GM23338 (cell line): Measurements from ENCODE around the gene DTNB. TPM values are rescaled to one million over a fixed set of nuclear protein-coding genes. Genes with fewer than 3 reads are reported as not detected.
"Not testable (repeated sequence)": the region's sequence is repeated elsewhere in the genome, so short reads cannot be mapped to it uniquely, and the experiment has no call there.

Source experiments
- ATAC-seq: fragments of 200-7000 bp; cut with Tn5 transposase; 3 replicates; pipeline ENCODE4 v1.9.1; 2020
- DNase-seq: peaks from one replicate; pipeline ENCODE4 v3.0.0-alpha.2; 2015; ENCODE audit warnings: low spot score
- H2AFZ ChIP-seq: fragments of 200-600 bp; sonication (generic); 2 replicates; pipeline ENCODE4 v1.8.0; 2016; ENCODE audit warnings: antibody characterized with exemption, mild to moderate bottlenecking, moderate library complexity
- H3F3A ChIP-seq: fragments of 200-600 bp; sonication (generic); replicated peaks from 2 replicates; pipeline ENCODE4 v1.8.0; 2017; ENCODE audit warnings: antibody characterized with exemption, mixed run types, low read depth
- H3K27ac ChIP-seq: fragments of 200-600 bp; sonication (generic); 2 replicates; pipeline ENCODE4 v1.6.1; 2016; ENCODE audit warnings: low read depth
- H3K27me3 ChIP-seq: fragments of 200-600 bp; sonication (generic); 2 replicates; pipeline ENCODE4 v1.8.0; 2016; ENCODE audit warnings: mild to moderate bottlenecking, mixed run types, moderate library complexity; ENCODE audit not compliant: insufficient read depth
- H3K36me3 ChIP-seq: fragments of 200-600 bp; sonication (generic); 2 replicates; pipeline ENCODE4 v1.8.0; 2016; ENCODE audit warnings: mild to moderate bottlenecking; ENCODE audit not compliant: insufficient read depth
- H3K4me1 ChIP-seq: fragments of 200-600 bp; sonication (generic); 2 replicates; pipeline ENCODE4 v1.8.0; 2016; ENCODE audit warnings: mild to moderate bottlenecking, moderate library complexity; ENCODE audit not compliant: insufficient read depth
- H3K4me2 ChIP-seq: fragments of 200-600 bp; sonication (generic); 2 replicates; pipeline ENCODE4 v1.7.1; 2017; ENCODE audit warnings: mixed run types
- H3K4me3 ChIP-seq: fragments of 200-600 bp; sonication (generic); 2 replicates; pipeline ENCODE4 v1.6.1; 2016; ENCODE audit warnings: mixed run types
- H3K79me2 ChIP-seq: fragments of 200-600 bp; sonication (generic); replicated peaks from 2 replicates; pipeline ENCODE4 v1.8.0; 2017; ENCODE audit warnings: mild to moderate bottlenecking; ENCODE audit not compliant: insufficient read depth
- H3K9me2 ChIP-seq: fragments of 200-600 bp; sonication (generic); 2 replicates; pipeline ENCODE4 v1.8.0; 2017; ENCODE audit not compliant: insufficient read depth
- H4K20me1 ChIP-seq: fragments of 200-600 bp; sonication (generic); replicated peaks from 2 replicates; pipeline ENCODE4 v1.8.0; 2017; ENCODE audit warnings: mild to moderate bottlenecking; ENCODE audit not compliant: insufficient read depth
- H3K27ac Mint-ChIP-seq: 2 replicates; pipeline ENCODE4 v1.8.0; 2020; ENCODE audit warnings: inconsistent platforms, mild to moderate bottlenecking, moderate library complexity, mixed read lengths
- H3K27me3 Mint-ChIP-seq: 3 replicates; pipeline ENCODE4 v1.8.0; 2022; ENCODE audit warnings: low read depth, mild to moderate bottlenecking, moderate library complexity, mixed read lengths, inconsistent platforms; ENCODE audit not compliant: insufficient read depth, poor library complexity
- H3K36me3 Mint-ChIP-seq: 3 replicates; pipeline ENCODE4 v1.8.0; 2021; ENCODE audit warnings: low read depth, mild to moderate bottlenecking, inconsistent platforms, moderate library complexity, mixed read lengths
- H3K4me1 Mint-ChIP-seq: 3 replicates; pipeline ENCODE4 v1.8.0; 2020; ENCODE audit warnings: mild to moderate bottlenecking, inconsistent platforms, mixed read lengths
- H3K4me3 Mint-ChIP-seq: 3 replicates; pipeline ENCODE4 v1.8.0; 2021; ENCODE audit warnings: moderate library complexity, mild to moderate bottlenecking, inconsistent platforms, mixed read lengths
- H3K9me3 Mint-ChIP-seq: 3 replicates; pipeline ENCODE4 v1.8.0; 2020; ENCODE audit warnings: moderate library complexity, mild to moderate bottlenecking, inconsistent platforms, mixed read lengths
- CREB1 ChIP-seq: fragments of 250-450 bp; sonication (Bioruptor Pico); IDR thresholded peaks from 2 replicates; pipeline ENCODE4 v1.5.0; 2020; ENCODE audit warnings: low read depth, mild to moderate bottlenecking, moderate library complexity
- EZH2 ChIP-seq: fragments of 200-600 bp; sonication (generic); IDR thresholded peaks from one replicate; pipeline ENCODE4 v1.8.0; 2017; ENCODE audit warnings: antibody characterized with exemption, mild to moderate bottlenecking, low read depth; ENCODE audit not compliant: unreplicated experiment
- EZH2phosphoT487 ChIP-seq: fragments of 200-600 bp; sonication (generic); IDR thresholded peaks from one replicate; pipeline ENCODE4 v1.8.1; 2018; ENCODE audit warnings: antibody characterized with exemption; ENCODE audit not compliant: unreplicated experiment
- JUNB ChIP-seq: IDR thresholded peaks from one replicate; pipeline ENCODE4 v1.6.1; 2016; ENCODE audit warnings: antibody characterized with exemption; ENCODE audit not compliant: unreplicated experiment
- NANOG ChIP-seq: IDR thresholded peaks from 2 replicates; pipeline ENCODE4 v1.6.1; 2016; ENCODE audit warnings: antibody characterized with exemption, borderline replicate concordance
- POLR2AphosphoS5 ChIP-seq: IDR thresholded peaks from 2 replicates; pipeline ENCODE4 v1.6.1; 2016; ENCODE audit warnings: antibody characterized with exemption, low read depth
- STAT1 ChIP-seq: IDR thresholded peaks from one replicate; pipeline ENCODE4 v1.6.1; 2016; ENCODE audit warnings: antibody characterized with exemption; ENCODE audit not compliant: unreplicated experiment
- ZNF114 ChIP-seq: fragments of 250-450 bp; sonication (Bioruptor Pico); IDR thresholded peaks from 2 replicates; pipeline ENCODE4 v1.5.0; 2020; ENCODE audit warnings: mild to moderate bottlenecking, moderate library complexity
- ZNF331 ChIP-seq: fragments of 250-450 bp; sonication (Bioruptor Pico); IDR thresholded peaks from 2 replicates; pipeline ENCODE4 v1.5.0; 2020; ENCODE audit warnings: low read depth, mild to moderate bottlenecking, moderate library complexity
- polyA plus RNA-seq: library from polyadenylated mRNA; unstranded; fragments of >200 nt; fragmentation: Nextera tagmentation; extraction: Ambion mirVana; gene quantifications from 2 replicates; pipeline ENCODE4 v1.2.1, GENCODE V29; 2016
- total RNA-seq: library from RNA; depleted of rRNA; stranded (reverse); fragments of >200 nt; shearing (Covaris generic); gene quantifications from 2 replicates; pipeline ENCODE4 v1.2.3, GENCODE V29; 2014
- TF ChIP-seq, protein P1 (sequence below): IDR thresholded peaks from 2 replicates; pipeline ENCODE4 v1.6.1; 2016; ENCODE audit warnings: antibody characterized with exemption
- TF ChIP-seq, protein P2 (sequence below): IDR thresholded peaks from one replicate; pipeline ENCODE4 v1.6.1; 2018; ENCODE audit warnings: antibody characterized with exemption; ENCODE audit not compliant: unreplicated experiment
- TF ChIP-seq, protein P3 (sequence below), 2 experiments: fragments of 200-600 bp in 1 of 2; sonication (generic) in 1 of 2; conservative IDR thresholded peaks; 2 replicates each; pipeline versions ENCODE4 v1.5.1 to v1.6.1; 2016 to 2017; ENCODE audit warnings: antibody characterized with exemption in 2 of 2, low read depth in 2 of 2, mild to moderate bottlenecking in 2 of 2, moderate library complexity in 1 of 2

DTNB gene
- total and polyA plus RNA-seq, 2 experiments from 2014 or later = 22.1 to 29.4 TPM

DNA sequence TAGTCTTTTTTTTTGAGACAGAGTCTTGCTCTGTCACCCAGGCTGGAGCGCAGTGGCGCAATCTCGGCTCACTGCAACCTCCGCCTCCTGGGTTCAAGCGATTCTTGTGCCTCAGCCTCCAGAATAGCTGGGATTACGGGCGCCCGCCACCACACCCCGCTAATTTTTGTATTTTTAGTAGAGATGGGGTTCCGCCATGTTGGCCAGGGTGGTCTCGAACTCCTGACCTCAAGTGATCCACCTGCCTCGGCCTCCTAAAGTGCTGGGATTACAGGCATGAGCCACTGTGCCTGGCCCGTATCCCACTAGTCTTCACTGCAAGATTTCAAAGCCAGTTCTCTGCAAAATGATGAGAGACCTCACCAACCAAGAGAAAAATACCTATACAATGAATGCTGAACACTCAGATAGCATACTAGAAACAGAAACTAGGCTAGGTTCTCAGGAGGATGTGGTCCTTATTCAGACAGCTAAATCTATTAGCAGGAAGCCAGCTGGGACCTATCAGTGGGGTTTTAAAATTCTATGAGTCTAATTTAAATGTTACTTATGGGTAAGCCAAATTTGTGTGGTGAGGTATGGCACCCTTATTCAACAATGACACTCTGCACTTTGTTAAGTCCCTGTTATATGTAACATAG, 270.1 kb downstream of the DTNB start:
- not testable (repeated sequence) for H3K9me2 ChIP-seq, H2AFZ ChIP-seq, H3K79me2 ChIP-seq, H3K4me1 Mint-ChIP-seq, H3K4me3 Mint-ChIP-seq, DNase-seq, ATAC-seq, H3F3A ChIP-seq, H4K20me1 ChIP-seq, H3K4me2 ChIP-seq, H3K36me3 ChIP-seq, H3K27ac Mint-ChIP-seq, H3K36me3 Mint-ChIP-seq, H3K27me3 ChIP-seq, H3K4me3 ChIP-seq, H3K27me3 Mint-ChIP-seq, H3K9me3 Mint-ChIP-seq, H3K27ac ChIP-seq, H3K4me1 ChIP-seq

DNA sequence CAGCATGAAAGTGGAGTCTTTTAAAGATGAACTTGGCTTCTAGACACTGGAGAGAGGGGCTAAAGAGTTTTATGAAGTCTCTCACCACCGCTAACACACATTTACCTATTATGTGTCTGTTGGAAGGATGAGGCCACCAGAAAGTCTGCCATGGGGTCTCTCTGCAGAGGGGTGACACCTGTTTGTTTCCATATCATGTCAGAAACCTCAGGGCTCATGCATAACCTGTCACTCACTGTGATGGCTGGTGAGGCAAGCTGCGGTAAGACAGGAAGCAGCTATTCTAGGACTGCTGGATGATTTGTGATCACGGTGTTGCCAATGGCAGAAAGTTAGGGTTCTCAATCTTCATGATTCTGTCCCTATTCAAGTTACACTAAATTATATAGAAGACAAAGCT, 270.9 kb downstream of the DTNB start:
- Mint-ChIP-seq H3K4me1 (peaks cover 5% of the 10 kb centered on the region; the same call in 2 of the 3 replicates), H3K9me3 (no peaks in the 10 kb centered on the region), H3K27me3 (peaks cover 7% of the 10 kb centered on the region), H3K36me3 (no peaks in the 10 kb centered on the region), H3K4me3 (no peak overlapping the region), H3K27ac (no peak overlapping the region)
- DNase-seq (no peak), ATAC-seq (no peak)
- no peaks in the 10 kb centered on the region for H3F3A ChIP-seq
- H3K27ac ChIP-seq = no peak overlapping the region
- no peaks in the 10 kb centered on the region for H3K36me3 ChIP-seq
- no peaks in the 10 kb centered on the region for H3K27me3 ChIP-seq
- no peaks in the 10 kb centered on the region for H3K9me2 ChIP-seq
- no peaks in the 10 kb centered on the region for H4K20me1 ChIP-seq
- peaks cover 6% of the 10 kb centered on the region for H3K4me1 ChIP-seq
- no peak overlapping the region for H3K4me2 ChIP-seq
- no peak overlapping the region for H2AFZ ChIP-seq
- TF ChIP-seq, protein P1, sequence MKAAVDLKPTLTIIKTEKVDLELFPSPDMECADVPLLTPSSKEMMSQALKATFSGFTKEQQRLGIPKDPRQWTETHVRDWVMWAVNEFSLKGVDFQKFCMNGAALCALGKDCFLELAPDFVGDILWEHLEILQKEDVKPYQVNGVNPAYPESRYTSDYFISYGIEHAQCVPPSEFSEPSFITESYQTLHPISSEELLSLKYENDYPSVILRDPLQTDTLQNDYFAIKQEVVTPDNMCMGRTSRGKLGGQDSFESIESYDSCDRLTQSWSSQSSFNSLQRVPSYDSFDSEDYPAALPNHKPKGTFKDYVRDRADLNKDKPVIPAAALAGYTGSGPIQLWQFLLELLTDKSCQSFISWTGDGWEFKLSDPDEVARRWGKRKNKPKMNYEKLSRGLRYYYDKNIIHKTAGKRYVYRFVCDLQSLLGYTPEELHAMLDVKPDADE = no peak
- TF ChIP-seq EZH2phosphoT487 = no peak
- no peak for TF ChIP-seq NANOG
- TF ChIP-seq CREB1 (CRISPR knock-in tag) = no peak
- no peak for TF ChIP-seq ZNF331 (CRISPR knock-in tag)
- TF ChIP-seq, protein P2, sequence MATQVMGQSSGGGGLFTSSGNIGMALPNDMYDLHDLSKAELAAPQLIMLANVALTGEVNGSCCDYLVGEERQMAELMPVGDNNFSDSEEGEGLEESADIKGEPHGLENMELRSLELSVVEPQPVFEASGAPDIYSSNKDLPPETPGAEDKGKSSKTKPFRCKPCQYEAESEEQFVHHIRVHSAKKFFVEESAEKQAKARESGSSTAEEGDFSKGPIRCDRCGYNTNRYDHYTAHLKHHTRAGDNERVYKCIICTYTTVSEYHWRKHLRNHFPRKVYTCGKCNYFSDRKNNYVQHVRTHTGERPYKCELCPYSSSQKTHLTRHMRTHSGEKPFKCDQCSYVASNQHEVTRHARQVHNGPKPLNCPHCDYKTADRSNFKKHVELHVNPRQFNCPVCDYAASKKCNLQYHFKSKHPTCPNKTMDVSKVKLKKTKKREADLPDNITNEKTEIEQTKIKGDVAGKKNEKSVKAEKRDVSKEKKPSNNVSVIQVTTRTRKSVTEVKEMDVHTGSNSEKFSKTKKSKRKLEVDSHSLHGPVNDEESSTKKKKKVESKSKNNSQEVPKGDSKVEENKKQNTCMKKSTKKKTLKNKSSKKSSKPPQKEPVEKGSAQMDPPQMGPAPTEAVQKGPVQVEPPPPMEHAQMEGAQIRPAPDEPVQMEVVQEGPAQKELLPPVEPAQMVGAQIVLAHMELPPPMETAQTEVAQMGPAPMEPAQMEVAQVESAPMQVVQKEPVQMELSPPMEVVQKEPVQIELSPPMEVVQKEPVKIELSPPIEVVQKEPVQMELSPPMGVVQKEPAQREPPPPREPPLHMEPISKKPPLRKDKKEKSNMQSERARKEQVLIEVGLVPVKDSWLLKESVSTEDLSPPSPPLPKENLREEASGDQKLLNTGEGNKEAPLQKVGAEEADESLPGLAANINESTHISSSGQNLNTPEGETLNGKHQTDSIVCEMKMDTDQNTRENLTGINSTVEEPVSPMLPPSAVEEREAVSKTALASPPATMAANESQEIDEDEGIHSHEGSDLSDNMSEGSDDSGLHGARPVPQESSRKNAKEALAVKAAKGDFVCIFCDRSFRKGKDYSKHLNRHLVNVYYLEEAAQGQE = no peak
- no peak for TF ChIP-seq JUNB
- TF ChIP-seq STAT1 = no peak
- no peak for TF ChIP-seq EZH2
- TF ChIP-seq, protein P3, sequence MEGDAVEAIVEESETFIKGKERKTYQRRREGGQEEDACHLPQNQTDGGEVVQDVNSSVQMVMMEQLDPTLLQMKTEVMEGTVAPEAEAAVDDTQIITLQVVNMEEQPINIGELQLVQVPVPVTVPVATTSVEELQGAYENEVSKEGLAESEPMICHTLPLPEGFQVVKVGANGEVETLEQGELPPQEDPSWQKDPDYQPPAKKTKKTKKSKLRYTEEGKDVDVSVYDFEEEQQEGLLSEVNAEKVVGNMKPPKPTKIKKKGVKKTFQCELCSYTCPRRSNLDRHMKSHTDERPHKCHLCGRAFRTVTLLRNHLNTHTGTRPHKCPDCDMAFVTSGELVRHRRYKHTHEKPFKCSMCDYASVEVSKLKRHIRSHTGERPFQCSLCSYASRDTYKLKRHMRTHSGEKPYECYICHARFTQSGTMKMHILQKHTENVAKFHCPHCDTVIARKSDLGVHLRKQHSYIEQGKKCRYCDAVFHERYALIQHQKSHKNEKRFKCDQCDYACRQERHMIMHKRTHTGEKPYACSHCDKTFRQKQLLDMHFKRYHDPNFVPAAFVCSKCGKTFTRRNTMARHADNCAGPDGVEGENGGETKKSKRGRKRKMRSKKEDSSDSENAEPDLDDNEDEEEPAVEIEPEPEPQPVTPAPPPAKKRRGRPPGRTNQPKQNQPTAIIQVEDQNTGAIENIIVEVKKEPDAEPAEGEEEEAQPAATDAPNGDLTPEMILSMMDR (conservative IDR thresholded peaks at IDR 0.05; ENCODE audit: low read depth in 2 of 2) = no peak
- TF ChIP-seq POLR2AphosphoS5 = no peak
- no peak for TF ChIP-seq ZNF114 (CRISPR knock-in tag)
- no peaks in the 10 kb centered on the region for H3K79me2 ChIP-seq
- no peak overlapping the region for H3K4me3 ChIP-seq
